GM18909 (cell line): ENCODE data around the gene TYSND1.
"Not testable (repeated sequence)": the region's sequence is repeated elsewhere in the genome, so short reads cannot be mapped to it uniquely, and the experiment has no call there.

Experiments
- ATAC-seq: cut with Tn5 transposase; IDR thresholded peaks from one replicate; pipeline ENCODE4 v1.9.1; 2021; ENCODE audit warnings: mild to moderate bottlenecking; ENCODE audit not compliant: unreplicated experiment, poor library complexity

TYSND1 gene

DNA sequence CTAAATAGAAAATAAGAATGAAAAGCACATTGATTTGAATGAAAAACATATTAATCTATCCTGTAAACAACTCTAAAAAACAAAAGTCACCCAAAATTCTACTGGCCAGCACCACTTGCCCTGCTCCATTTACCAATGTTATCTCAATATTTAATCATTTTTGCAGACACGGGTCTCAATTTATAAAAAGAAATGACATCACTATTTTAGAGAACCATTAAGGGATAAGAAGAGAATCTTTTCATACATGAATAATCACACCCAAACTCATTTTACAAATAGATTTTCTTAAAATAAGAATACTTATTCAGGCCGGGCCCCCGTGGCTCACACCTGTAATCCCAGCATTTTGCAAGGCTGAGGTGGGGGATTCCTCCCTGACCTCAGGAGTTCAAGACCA is 19.9 kb upstream of the TYSND1 start:
- ATAC-seq, result no peak

DNA sequence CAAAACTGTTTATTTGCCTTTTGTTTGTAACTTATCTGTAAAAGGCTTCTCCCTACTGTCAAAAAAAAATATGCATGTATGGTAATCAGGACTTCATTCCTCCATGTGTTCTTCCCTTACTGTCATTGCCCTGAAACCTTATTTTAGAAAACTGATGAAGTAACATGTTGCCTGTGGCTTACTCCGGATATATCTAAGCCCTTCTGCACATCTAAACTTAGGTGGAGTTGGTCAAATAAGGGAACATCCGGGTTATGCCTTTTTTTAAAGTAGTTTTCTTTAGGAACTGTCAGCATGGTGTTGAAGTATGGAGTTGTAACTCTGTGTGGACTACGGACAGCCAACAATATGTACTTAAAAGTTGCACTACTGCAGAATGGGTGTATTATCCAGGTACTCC is 17.7 kb upstream of the TYSND1 start:
- ATAC-seq, result no peak

DNA sequence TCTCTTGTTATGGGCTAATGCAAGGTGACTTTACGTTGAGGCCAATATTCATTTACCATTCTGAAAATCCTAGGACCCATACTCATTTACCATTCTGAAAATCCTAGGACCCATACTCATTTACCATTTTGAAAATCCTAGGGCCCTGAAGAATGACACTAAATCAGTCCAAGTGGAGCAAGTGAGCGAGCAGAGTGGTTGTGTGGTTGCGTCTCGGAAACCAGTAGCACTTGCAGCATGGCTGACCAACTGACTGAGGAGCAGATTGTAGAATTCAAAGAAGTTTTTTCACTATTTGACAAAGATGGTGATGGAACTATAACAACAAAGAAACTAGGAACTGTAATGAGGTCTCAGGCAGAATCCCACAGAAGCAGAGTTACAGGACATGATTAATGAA is 16.9 kb upstream of the TYSND1 start:
- ATAC-seq, result no peak

DNA sequence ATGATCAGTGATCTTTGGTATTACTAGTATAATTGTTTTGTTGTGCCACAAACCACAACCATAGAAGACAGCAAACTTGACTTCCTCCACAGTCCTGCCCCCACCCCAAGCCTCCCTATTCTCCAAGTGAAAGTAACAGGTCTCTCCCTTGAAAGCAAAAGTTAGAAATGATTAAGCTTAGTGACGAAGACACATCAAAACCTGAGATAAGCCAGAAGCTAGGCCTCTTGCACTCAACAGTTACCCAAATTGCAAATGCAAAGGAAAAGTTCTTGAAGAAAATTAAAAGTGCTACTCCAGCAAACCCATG is 16.3 kb upstream of the TYSND1 start:
- peak; percentile 71 for ATAC-seq

DNA sequence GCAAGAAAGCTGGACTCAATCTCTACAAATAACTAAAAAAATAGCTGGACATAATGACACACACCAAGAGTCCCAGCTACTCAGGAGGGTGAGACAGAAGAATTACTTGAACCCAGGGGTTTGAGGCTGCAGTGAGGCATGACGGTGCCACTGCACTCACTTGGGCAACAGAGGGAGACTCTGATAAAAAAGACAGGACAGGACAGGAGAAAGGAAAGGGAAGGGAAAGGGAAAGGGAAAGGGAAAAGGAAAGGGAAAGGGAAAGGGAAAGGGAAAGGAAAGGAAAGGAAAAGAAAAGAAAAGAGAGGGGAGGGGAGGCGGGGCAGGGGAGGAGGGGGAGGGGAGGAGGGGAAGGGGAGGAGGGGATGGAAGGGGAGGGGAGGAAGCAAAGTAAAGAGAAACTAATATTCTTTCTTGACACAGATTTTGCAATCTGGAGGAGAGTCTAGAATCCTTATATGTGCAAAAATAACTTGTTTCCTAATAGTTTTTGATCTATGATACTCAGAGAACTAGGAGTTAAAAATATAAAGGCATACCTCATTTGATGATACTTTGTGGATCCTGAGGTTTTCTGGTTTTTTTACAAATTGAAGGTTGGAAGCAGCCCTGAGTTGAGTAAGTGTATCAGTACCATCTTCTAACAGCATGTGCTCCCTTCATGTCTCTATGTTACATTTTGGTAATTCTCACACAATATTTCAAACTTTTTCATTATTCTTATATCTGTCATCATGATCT is 15.8 kb upstream of the TYSND1 start:
- ATAC-seq, result no peak

DNA sequence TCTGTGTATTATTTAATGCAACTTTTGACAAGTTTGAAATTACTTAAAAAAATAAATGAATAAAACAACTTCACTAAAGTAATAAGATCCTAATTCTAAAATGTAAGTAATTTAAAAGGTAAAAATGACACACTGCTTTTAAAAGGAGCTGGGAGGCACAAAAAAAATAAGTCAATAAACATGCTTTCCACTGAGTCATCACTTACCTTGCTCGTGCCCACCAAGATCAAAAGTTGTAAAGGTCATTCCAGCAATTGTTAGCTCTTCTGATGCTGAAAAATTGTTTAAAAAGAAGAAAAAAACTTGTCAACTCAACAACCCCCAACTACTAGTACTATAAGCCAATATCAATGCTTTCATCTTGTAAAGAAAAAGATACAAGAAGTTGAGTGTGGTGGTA is 14.3 kb upstream of the TYSND1 start:
- ATAC-seq, result no peak

DNA sequence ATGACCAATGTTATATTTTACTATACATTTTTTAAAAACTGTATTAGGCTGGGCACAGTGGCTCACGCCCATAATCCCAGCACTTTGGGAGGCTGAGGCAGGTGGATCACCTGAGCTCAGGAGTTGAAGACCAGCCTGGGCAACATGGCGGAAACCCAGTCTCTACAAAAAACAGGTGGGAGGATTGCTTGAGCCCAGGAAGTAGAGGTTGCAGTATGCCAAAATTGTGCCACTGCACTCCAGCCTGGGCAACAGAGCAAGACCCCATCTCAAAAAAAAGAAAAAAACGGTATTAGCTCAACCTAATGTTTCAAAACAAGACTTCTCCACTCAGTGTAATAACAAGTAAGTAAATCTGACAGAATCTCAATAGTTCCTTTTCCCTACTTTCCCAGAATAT is 12.9 kb upstream of the TYSND1 start:
- not testable (repeated sequence) for ATAC-seq

DNA sequence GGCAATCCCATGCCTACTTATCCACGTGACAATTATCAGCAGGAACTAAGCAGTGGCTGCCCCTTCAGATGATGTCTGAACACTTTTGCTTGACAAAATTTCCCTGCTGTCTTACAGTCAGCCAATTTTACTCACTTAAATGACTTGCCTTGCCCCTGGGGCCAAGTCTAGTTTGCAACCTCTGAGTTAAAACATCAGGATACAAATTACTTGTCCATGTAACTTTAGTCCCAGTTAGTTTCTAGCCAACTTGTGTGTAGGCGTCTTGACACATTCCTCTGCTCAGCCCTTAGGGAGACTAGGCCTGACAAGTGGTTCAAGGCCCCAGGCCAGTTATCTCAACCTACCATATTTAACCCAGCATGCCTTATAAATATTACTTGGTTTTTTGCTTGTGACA is 11.6 kb upstream of the TYSND1 start:
- ATAC-seq, result no peak

DNA sequence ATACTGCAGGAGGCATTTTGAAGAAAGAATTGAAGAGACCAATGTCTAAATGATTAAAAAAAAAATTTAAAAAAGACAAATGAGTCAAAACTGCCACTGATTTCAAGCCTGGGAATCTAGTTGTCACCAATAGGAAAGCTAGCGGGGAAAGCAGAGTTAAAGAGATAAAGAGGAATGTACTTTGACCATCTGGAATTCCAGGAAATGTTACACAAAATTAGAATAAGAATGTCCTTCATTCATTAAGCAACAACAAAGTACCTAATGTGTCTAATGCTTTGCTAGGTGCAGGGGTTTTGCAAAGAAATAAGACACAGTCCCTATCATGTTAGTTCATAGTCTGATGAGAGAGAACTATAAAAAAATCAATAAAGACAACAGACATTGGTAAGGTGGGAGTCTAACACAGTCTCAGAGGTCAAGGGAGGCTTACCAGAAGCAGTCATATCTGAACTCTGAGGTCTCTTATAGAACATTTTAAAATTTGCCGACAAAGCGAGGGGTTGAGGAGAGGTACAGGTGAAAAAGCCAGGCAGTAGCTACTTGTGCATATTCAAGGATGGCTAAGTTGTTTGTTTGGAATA is 8.8 kb upstream of the TYSND1 start:
- no peak for ATAC-seq

DNA sequence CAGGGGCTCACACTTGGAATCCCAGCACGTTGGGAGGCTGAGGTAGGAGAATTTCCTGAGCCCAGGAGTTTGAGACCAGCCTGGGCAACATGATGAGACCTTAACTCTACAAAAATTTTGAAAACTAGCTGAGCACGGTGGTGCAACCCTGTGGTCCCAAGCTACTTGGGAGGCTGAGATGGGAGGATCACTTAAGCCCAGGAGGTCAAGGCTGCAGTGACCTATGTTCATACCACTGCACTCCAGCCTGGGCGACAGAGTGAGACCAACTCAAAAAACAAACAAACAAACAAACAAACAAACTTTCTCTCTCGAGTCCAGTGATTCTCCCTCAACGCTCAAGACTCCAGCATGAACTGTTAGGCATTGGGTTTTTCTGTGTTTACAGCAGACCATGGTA is 2.0 kb upstream of the TYSND1 start:
- no peak for ATAC-seq

DNA sequence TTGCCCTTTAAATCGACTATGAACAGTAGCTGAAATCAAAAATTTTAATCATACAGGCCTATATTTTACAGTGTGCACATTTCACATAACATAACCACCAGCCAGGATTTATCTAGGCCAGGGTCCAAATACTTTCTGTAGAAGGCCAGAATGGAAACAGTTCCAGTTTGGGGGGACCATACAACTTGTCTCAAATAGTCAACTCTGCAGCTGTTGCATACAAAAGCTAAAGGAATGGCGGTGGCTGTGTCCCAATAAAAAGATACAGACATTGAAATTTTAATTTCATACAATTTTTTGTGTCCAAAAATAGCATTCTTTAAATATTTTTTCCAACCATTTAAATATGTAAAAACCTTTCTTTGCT is 742 bp upstream of the TYSND1 start:
- ATAC-seq, result no peak

DNA sequence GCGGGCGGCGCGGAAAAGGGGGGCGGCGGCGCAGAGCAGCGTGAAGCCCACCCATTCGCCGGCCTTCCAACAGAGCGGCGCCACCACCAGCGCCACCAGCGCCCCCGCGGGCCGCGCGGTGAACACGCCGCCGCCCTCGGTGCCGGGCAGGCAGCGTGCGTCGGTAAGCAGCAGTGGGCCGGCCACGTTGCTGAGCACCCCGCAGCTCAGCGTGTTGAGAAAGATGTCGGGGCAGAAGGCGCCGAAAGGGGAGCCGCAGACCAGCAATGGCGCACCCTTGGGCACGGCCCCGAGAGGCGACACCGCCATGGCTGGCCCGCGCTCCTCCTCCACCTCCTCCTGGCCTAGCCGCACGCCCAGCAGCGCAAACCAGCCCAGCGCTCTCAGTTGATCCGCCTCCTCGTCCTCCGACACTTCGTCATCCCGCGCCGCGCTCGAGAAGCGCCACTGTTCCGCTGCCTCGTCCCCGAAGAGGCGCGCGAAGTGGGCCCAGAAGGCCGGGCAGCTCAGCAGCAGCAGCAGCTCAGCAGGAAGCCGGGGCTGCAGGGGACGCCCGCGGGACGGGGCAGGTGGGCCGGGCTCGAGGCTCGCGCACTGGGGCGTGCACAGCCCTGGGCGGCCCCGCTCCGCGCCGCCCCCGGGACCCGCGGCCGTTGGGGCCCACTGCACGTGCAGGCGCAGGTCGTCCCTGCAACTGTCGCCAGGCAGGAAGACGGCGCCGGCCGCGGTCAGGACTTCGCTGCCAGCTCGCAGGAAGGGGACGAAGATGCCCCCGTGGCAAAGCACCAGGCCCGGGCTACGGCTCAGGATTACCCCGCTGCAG is 623 bp downstream of the TYSND1 start:
- ATAC-seq, result peak; percentile 57

DNA sequence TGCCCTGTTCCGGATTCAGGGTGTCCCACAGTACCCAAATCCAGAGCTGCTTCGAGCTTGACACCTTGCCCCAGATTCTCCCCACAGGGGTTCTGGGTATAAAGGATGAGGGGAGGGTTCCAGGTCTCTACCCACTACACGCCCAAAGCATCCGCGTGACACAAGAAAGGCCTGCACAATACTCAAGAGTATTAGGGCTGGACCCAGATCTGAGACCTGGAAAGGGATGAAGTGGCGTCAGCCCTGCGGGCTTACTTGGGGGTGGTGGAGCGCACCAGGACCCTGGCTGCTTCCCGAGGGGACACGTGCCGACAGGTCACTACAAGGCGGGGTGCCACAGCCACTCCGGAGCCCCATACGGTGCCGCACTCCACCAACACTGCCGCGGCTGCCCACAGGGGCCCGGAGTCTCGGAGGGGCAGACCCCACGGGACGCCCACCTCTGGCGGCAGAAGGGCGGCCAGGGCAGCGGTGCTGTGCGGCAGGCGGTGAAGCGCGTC is 1.3 kb downstream of the TYSND1 start:
- peak; percentile 15 for ATAC-seq

DNA sequence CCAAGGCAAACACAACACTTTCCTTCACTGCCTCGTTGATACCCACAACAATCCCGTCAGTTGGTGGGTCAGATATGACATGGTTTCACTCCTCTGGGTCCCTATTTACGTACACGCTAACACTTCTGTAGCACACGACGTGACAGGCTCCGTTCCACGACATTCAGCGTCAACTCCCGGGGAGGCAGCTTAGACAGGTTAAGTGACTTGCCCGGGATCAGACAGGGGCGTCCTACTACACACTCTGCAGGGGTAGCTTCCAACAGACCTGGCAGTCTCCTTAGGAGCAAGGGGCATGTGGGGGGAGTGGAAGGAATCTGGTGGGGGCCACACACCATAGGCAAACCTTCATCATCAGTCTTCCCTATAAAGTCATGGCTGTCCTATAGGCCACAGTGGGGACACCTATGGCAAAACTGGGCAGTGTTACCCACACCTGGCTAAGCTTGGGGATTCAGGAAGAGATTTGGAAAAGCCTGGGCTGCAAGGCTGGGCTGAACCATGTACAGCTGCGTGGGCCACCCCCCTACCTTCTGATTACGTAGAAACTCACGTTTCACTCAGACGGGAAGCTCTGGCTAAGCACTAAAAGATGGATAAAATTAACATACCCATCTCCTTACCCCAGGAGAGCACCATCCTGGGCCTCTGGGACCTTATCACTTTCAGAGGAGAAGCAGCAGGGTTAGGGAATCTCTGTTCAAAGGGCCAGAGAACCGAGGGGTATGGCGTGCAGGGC is 2.0 kb downstream of the TYSND1 start:
- ATAC-seq, result no peak

DNA sequence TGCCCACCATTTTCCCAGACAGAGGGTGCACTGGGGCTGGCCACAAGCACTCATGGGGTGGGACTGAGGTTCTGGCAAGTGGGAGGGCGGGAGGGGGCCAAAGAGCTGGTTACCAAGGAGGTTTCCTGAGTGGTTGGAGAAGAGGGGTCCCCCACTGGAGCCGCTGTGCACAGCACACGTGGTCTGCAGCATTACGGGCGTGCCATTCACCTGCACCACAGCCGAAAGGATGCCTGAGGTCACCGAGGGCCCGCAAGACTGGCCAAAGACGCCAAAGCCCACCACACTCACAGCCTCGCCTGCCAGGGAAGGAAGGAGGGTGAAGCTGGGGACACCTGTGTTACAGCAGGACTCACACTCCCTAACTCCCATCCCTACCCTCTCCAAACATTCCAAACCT is 3.9 kb downstream of the TYSND1 start:
- ATAC-seq, result no peak

DNA sequence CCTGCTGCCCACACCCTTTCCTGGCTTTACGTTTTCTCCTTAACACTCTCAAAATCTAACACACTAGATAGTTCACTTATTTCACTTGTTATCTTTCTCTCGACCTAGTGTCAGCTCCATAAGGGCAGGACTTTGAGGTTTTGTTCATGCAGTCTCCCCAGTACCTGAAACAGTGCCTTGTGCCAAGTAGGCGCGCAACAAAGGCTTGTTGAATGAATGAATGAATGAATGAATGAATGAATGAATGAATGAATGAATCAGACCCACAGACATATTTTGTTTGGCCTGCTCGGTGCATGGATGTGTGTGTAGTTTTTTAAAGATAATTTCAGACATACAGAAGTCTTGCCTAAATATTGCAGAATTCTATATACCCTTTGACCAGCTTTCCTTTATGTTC is 6.2 kb downstream of the TYSND1 start:
- ATAC-seq, result no peak

DNA sequence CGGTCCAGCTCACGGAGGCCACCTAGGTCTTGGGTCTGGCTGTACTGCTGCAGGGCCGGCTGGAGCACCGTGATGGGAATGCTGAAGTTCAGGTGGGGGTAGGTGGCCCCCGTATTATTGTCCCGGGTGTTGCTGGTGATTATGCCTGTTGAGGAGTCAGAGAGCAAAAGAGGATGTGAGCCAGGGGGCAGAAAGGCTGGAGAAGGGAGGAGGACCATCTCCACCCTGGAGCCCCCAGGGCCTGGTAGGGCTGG is 6.6 kb downstream of the TYSND1 start:
- no peak for ATAC-seq

DNA sequence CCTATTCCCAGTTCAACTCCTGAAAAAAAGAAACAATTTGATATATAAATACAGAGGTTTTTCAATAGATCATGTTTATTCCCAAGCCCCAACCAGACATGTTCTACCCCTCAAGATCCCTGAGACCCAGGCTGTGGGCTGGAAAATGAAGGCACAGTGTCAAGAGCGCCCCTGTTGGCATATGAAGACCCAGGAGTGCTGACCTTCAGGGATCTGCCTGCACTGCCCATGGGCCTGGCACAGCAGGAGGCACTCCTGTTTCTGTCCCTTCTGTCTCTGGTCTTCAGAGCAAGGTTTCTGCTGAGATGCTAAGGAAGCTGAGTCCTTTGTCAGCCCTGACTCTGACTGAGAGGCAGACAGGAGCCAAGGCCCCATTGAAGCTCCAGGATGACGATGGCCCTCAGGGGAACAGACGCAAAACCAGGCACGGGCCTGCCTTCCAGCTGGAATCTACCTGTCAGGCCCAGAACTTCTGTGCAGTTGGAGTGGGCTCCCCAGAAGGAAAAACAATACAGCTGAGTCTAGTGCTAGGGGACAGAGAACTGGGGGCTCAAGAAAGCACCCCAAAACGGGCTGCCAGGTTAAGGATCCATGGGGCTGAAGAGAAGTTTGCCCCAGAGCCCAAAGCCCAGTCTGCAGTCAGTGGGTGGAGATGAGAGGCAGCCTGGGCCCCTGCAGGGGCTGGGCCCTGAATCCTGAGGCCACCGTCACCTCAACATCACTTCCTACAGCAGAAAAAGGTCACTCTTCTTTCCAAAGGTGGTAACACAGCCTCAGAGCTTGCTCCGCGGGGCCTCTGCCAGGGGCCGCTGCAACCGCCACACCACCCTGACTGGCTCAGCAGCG is 7.1 kb downstream of the TYSND1 start:
- ATAC-seq, result no peak

DNA sequence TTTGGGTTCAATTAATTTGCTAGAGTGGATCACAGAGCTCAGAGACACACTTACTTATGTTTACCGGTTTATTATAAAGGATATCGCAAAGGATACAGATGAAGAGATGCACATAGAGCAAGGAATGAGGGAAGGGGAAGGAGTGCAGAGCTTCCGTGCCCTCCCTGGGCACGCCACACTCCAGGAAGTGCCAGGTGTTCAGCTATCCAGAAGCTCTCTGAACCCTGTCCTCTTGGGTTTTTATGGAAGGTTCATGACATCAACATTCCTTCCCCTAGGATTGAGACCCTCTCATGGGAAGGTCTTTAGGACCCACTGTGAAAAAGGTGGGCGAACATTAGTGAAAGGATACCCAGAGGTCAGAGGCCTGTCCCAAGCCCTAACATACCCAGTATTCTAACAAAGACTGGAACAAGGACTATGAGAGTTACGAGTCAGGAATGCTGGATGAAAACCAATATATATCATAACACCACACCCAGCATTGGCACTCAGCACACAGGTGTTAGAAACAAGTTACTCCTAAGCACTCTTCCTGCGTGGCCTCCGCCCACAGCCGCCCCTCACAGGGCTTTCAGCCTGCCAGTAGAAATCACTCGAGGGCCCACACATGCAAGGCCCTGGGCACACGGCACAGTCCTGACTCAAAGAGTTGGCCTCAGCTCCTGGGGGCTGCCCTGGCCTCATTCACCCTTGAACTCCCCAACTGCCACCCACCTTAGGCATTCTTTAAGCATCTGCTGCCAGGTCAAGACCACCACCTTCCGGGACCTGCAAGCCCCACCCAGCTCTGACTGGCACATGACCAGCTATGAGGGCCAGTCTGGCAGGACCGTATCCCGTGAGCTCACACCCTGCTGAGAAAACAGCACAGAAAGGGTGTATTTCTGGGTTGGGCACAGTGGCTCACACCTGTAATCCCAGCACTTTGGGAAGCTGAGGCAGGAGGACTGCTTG is 8.3 kb downstream of the TYSND1 start:
- ATAC-seq, result no peak
